IgD-negative memory B cell (primary cell): ENCODE results near the gene HDHD2. TPM values are rescaled to one million over a fixed set of nuclear protein-coding genes. Genes with fewer than 3 reads are reported as not detected.
"Not testable (repeated sequence)": the region's sequence is repeated elsewhere in the genome, so short reads cannot be mapped to it uniquely, and the experiment has no call there.

ENCODE experiments used
- H3K27ac Mint-ChIP-seq, 3 donors: one replicate each; pipeline ENCODE4 v1.8.0; 2020 to 2022; ENCODE audit warnings: mild to moderate bottlenecking in 3 of 3, mixed read lengths in 3 of 3, moderate library complexity in 1 of 3
- H3K27me3 Mint-ChIP-seq: one replicate; pipeline ENCODE4 v1.8.0; 2021; ENCODE audit warnings: mixed read lengths
- H3K36me3 Mint-ChIP-seq: one replicate; pipeline ENCODE4 v1.8.0; 2020; ENCODE audit warnings: mild to moderate bottlenecking, mixed read lengths
- H3K4me1 Mint-ChIP-seq, 3 donors: one replicate each; pipeline ENCODE4 v1.8.0; 2020 to 2022; ENCODE audit warnings: mixed read lengths in 3 of 3, mild to moderate bottlenecking in 1 of 3
- H3K4me3 Mint-ChIP-seq, 4 donors: one replicate each; pipeline ENCODE4 v1.8.0; 2020 to 2022; ENCODE audit warnings: mild to moderate bottlenecking in 4 of 4, mixed read lengths in 4 of 4, moderate library complexity in 3 of 4
- H3K9me3 Mint-ChIP-seq, 3 donors: one replicate each; pipeline ENCODE4 v1.8.0; 2020 to 2021; ENCODE audit warnings: mixed read lengths in 3 of 3, mild to moderate bottlenecking in 1 of 3
- polyA plus RNA-seq: library from polyadenylated mRNA; unstranded; fragments of 300-500 nt; fragmentation: Illumina TruSeq; gene quantifications from one replicate; pipeline ENCODE4 v1.2.3, GENCODE V29; 2021

Gene HDHD2
- polyA plus RNA-seq, 1 donor from 2014 or later, result 46.7 TPM

GRCh38 chr18:47166294-47166693, 16.0 kb upstream of the HDHD2 start:
- H3K9me3 Mint-ChIP-seq, result no peaks in the 10 kb centered on the region
- H3K4me1 Mint-ChIP-seq, result peaks cover 15 to 31% (median 18%) of the 10 kb centered on the region in 3 donors
- no peaks in the 10 kb centered on the region for H3K27me3 Mint-ChIP-seq
- no peak overlapping the region for H3K4me3 Mint-ChIP-seq
- H3K27ac Mint-ChIP-seq, result no peak overlapping the region
- peaks cover 2% of the 10 kb centered on the region for H3K36me3 Mint-ChIP-seq

- Mint-ChIP-seq H3K27me3 (no peaks in the 10 kb centered on the region), H3K4me1 (peaks cover 13 to 34% (median 14%) of the 10 kb centered on the region in 3 donors), H3K36me3 (peaks cover 4% of the 10 kb centered on the region), H3K4me3 (peak overlapping the region in 1 of 4 donors; percentile 12), H3K27ac (no peak overlapping the region), H3K9me3 (no peaks in the 10 kb centered on the region)
Measured at GRCh38 chr18:47163241-47163640, 12.9 kb upstream of the HDHD2 start.

GRCh38 chr18:47160256-47160655, 10.0 kb upstream of the HDHD2 start:
- no peak overlapping the region for H3K27ac Mint-ChIP-seq
- peaks cover 10 to 33% (median 14%) of the 10 kb centered on the region in 3 donors for H3K4me1 Mint-ChIP-seq
- no peaks in the 10 kb centered on the region for H3K27me3 Mint-ChIP-seq
- no peak overlapping the region for H3K4me3 Mint-ChIP-seq
- peaks cover 7% of the 10 kb centered on the region for H3K36me3 Mint-ChIP-seq
- H3K9me3 Mint-ChIP-seq, result no peaks in the 10 kb centered on the region

- H3K27ac Mint-ChIP-seq, H3K36me3 Mint-ChIP-seq, H3K4me3 Mint-ChIP-seq, H3K9me3 Mint-ChIP-seq, H3K27me3 Mint-ChIP-seq: not testable (repeated sequence)
- H3K4me1 Mint-ChIP-seq, result peaks cover 5 to 20% (median 10%) of the 10 kb centered on the region in 3 donors
Measured at GRCh38 chr18:47158404-47158803, 8.1 kb upstream of the HDHD2 start.

GRCh38 chr18:47151439-47151838, 1.1 kb upstream of the HDHD2 start:
- Mint-ChIP-seq H3K4me3 (peak overlapping the region; percentile 90 to 99 (median 98)), H3K9me3 (peaks cover 0 to 2% (median 0%) of the 10 kb centered on the region in 3 donors), H3K27ac (peak overlapping the region; percentile 64 to 97 (median 97)), H3K27me3 (no peaks in the 10 kb centered on the region), H3K4me1 (peaks cover 30 to 33% (median 33%) of the 10 kb centered on the region in 3 donors), H3K36me3 (peaks cover 6% of the 10 kb centered on the region)

GRCh38 chr18:47150824-47151366, 595 bp upstream of the HDHD2 start:
- Mint-ChIP-seq H3K27me3 (no peaks in the 10 kb centered on the region), H3K36me3 (peaks cover 3% of the 10 kb centered on the region), H3K9me3 (peaks cover 0 to 2% (median 0%) of the 10 kb centered on the region in 3 donors), H3K4me1 (peaks cover 30 to 36% (median 33%) of the 10 kb centered on the region in 3 donors), H3K4me3 (peak overlapping the region; percentile 90 to 99 (median 98)), H3K27ac (peak overlapping the region; percentile 64 to 97 (median 97))

- Mint-ChIP-seq H3K27ac (peak overlapping the region; percentile 64 to 97 (median 97)), H3K9me3 (peaks cover 0 to 2% (median 0%) of the 10 kb centered on the region in 3 donors), H3K27me3 (no peaks in the 10 kb centered on the region), H3K4me3 (peak overlapping the region; percentile 90 to 99 (median 98)), H3K4me1 (peaks cover 35 to 47% (median 42%) of the 10 kb centered on the region in 3 donors), H3K36me3 (peaks cover 5% of the 10 kb centered on the region)
Measured at GRCh38 chr18:47149457-47150028, 757 bp downstream of the HDHD2 start.

- peak overlapping the region in 1 of 3 donors; percentile 31 for H3K27ac Mint-ChIP-seq
- H3K36me3 Mint-ChIP-seq, result peaks cover 3% of the 10 kb centered on the region
- H3K27me3 Mint-ChIP-seq, result no peaks in the 10 kb centered on the region
- peaks cover 35 to 50% (median 43%) of the 10 kb centered on the region in 3 donors for H3K4me1 Mint-ChIP-seq
- peaks cover 0 to 2% (median 0%) of the 10 kb centered on the region in 3 donors for H3K9me3 Mint-ChIP-seq
- H3K4me3 Mint-ChIP-seq, result no peak overlapping the region
Measured at GRCh38 chr18:47146206-47146605, 4.1 kb downstream of the HDHD2 start.

GRCh38 chr18:47143899-47144485, 6.3 kb downstream of the HDHD2 start:
- Mint-ChIP-seq H3K27me3 (no peaks in the 10 kb centered on the region), H3K27ac (no peak overlapping the region), H3K4me1 (peaks cover 25 to 30% (median 30%) of the 10 kb centered on the region in 3 donors), H3K36me3 (peaks cover 7% of the 10 kb centered on the region), H3K4me3 (no peak overlapping the region), H3K9me3 (no peaks in the 10 kb centered on the region)

- H3K9me3 Mint-ChIP-seq, result no peaks in the 10 kb centered on the region
- no peaks in the 10 kb centered on the region for H3K27me3 Mint-ChIP-seq
- peaks cover 18 to 24% (median 23%) of the 10 kb centered on the region in 3 donors for H3K4me1 Mint-ChIP-seq
- peaks cover 7% of the 10 kb centered on the region for H3K36me3 Mint-ChIP-seq
- H3K27ac Mint-ChIP-seq, result no peak overlapping the region
- H3K4me3 Mint-ChIP-seq, result no peak overlapping the region
Measured at GRCh38 chr18:47143153-47143552, 7.1 kb downstream of the HDHD2 start.

GRCh38 chr18:47141289-47141688, 9.0 kb downstream of the HDHD2 start:
- no peaks in the 10 kb centered on the region for H3K27me3 Mint-ChIP-seq
- H3K4me3 Mint-ChIP-seq, result no peak overlapping the region
- H3K36me3 Mint-ChIP-seq, result peaks cover 9% of the 10 kb centered on the region
- no peak overlapping the region for H3K27ac Mint-ChIP-seq
- no peaks in the 10 kb centered on the region for H3K9me3 Mint-ChIP-seq
- H3K4me1 Mint-ChIP-seq, result peaks cover 12 to 18% (median 17%) of the 10 kb centered on the region in 3 donors

- Mint-ChIP-seq H3K36me3 (peaks cover 17% of the 10 kb centered on the region), H3K9me3 (peaks cover 0 to 2% (median 0%) of the 10 kb centered on the region in 3 donors), H3K27me3 (no peaks in the 10 kb centered on the region), H3K4me1 (no peaks in the 10 kb centered on the region), H3K27ac (no peak overlapping the region), H3K4me3 (no peak overlapping the region)
Measured at GRCh38 chr18:47121146-47121545, 29.2 kb downstream of the HDHD2 start.

GRCh38 chr18:47120428-47120827, 29.9 kb downstream of the HDHD2 start:
- H3K4me1 Mint-ChIP-seq, result no peaks in the 10 kb centered on the region
- H3K27ac Mint-ChIP-seq, result no peak overlapping the region
- peaks cover 0 to 2% (median 0%) of the 10 kb centered on the region in 3 donors for H3K9me3 Mint-ChIP-seq
- peaks cover 13% of the 10 kb centered on the region for H3K36me3 Mint-ChIP-seq
- no peak overlapping the region for H3K4me3 Mint-ChIP-seq
- H3K27me3 Mint-ChIP-seq, result no peaks in the 10 kb centered on the region

GRCh38 chr18:47118981-47119380, 31.3 kb downstream of the HDHD2 start:
- peaks cover 11% of the 10 kb centered on the region for H3K36me3 Mint-ChIP-seq
- H3K27me3 Mint-ChIP-seq, result no peaks in the 10 kb centered on the region
- H3K9me3 Mint-ChIP-seq, result peaks cover 0 to 2% (median 0%) of the 10 kb centered on the region in 3 donors
- H3K4me1 Mint-ChIP-seq, result no peaks in the 10 kb centered on the region
- H3K4me3 Mint-ChIP-seq, result no peak overlapping the region
- no peak overlapping the region for H3K27ac Mint-ChIP-seq

GRCh38 chr18:47115205-47115604, 35.1 kb downstream of the HDHD2 start:
- Mint-ChIP-seq H3K27me3 (no peaks in the 10 kb centered on the region), H3K36me3 (peaks cover 2% of the 10 kb centered on the region), H3K4me3 (no peak overlapping the region), H3K4me1 (no peaks in the 10 kb centered on the region), H3K9me3 (peaks cover 0 to 2% (median 0%) of the 10 kb centered on the region in 3 donors), H3K27ac (no peak overlapping the region)
